ENCODE results near the gene RNF144A. TPM values are rescaled to one million over a fixed set of nuclear protein-coding genes. Genes with fewer than 3 reads are reported as not detected.

RNF144A gene
- total RNA-seq, 6 experiments from 2014 or later = 1.2 to 3.2 (median 2.0) TPM

DNA sequence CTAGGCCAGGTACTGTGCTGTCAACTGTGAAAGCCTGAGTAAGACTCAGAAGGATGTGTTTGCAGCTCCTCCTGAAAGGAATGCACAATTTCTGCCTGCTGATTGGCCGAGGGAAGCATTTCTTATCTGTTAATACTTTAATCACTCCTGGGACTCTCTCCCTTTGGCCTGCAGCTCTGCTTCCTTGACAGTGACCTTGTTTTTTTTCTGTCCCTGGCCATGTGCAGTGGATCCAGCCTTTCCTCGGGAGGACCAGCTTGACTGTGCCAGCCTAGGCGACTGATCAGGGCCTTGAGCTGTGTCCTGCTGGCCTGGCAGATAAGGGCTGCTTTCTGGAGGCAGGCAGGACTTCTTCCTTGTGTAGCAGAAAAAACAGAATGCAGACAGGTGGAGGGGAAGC, 10.0 kb downstream of the RNF144A start:
- Histone ChIP-seq H3K4me1 (no peaks in the 10 kb centered on the region), H3K9me3 (no peaks in the 10 kb centered on the region), H3K4me3 (no peak overlapping the region), H3K27me3 (no peaks in the 10 kb centered on the region), H3K36me3 (no peaks in the 10 kb centered on the region), H3K27ac (no peak overlapping the region)
- DNase-seq (no peak), ATAC-seq (peak; percentile 34 to 60 (median 41))
- TF ChIP-seq CTCF (IDR thresholded peaks at IDR 0.05) (no peak), POLR2A (IDR thresholded peaks at IDR 0.05) (no peak)
- WGBS (ENCODE audit: insufficient coverage, low coverage, low lambda C conversion rate, missing lambda C conversion rate) = 76% methylated on average over 3 of the region's 3 CpGs
- intact Hi-C loops (cut with DNase I) = no loop called here

- no peak overlapping the region for H3K4me3 ChIP-seq
- H3K36me3 ChIP-seq = no peaks in the 10 kb centered on the region
- H3K9me3 ChIP-seq = no peaks in the 10 kb centered on the region
- ATAC-seq (no peak), DNase-seq (no peak)
- TF ChIP-seq CTCF (IDR thresholded peaks at IDR 0.05) (no peak), POLR2A (IDR thresholded peaks at IDR 0.05) (no peak)
- intact Hi-C loops (cut with DNase I) = no loop called here
- no peaks in the 10 kb centered on the region for H3K4me1 ChIP-seq
- no peaks in the 10 kb centered on the region for H3K27me3 ChIP-seq
- no peak overlapping the region for H3K27ac ChIP-seq
- 84% methylated on average over 3 of the region's 3 CpGs for WGBS (ENCODE audit: insufficient coverage, low coverage, low lambda C conversion rate, missing lambda C conversion rate)
These were observed 10.5 kb downstream of the RNF144A start for GRCh38 chr2:6927753-6928152.

- Histone ChIP-seq H3K27ac (no peak overlapping the region), H3K36me3 (no peaks in the 10 kb centered on the region), H3K4me1 (no peaks in the 10 kb centered on the region), H3K4me3 (no peak overlapping the region), H3K9me3 (no peaks in the 10 kb centered on the region), H3K27me3 (no peaks in the 10 kb centered on the region)
- DNase-seq (no peak), ATAC-seq (no peak)
- 79% methylated on average over 8 of the region's 9 CpGs for WGBS (ENCODE audit: insufficient coverage, low coverage, low lambda C conversion rate, missing lambda C conversion rate)
- intact Hi-C loops (cut with DNase I) = no loop called here
- no peak for TF ChIP-seq POLR2A (IDR thresholded peaks at IDR 0.05)
- no peak for TF ChIP-seq CTCF (IDR thresholded peaks at IDR 0.05)
These were observed 11.2 kb downstream of the RNF144A start for GRCh38 chr2:6928452-6928851.

- Histone ChIP-seq H3K36me3 (no peaks in the 10 kb centered on the region), H3K27me3 (no peaks in the 10 kb centered on the region), H3K4me1 (no peaks in the 10 kb centered on the region), H3K27ac (no peak overlapping the region), H3K4me3 (no peak overlapping the region), H3K9me3 (no peaks in the 10 kb centered on the region)
- DNase-seq (no peak), ATAC-seq (no peak)
- TF ChIP-seq CTCF (IDR thresholded peaks at IDR 0.05) (no peak), POLR2A (IDR thresholded peaks at IDR 0.05) (no peak)
- 60% methylated on average over 6 of the region's 6 CpGs for WGBS (ENCODE audit: insufficient coverage, low coverage, low lambda C conversion rate, missing lambda C conversion rate)
- intact Hi-C loops (cut with DNase I) = no loop called here
These were observed 12.1 kb downstream of the RNF144A start for GRCh38 chr2:6929196-6929819.

Measured in right lobe of liver (tissue), 6 donors.